Activated naive CD8-positive, alpha-beta T cell (primary cell): Measurements from ENCODE around the gene GBX1.

Experiments
- H3K27ac Mint-ChIP-seq: one replicate; pipeline ENCODE4 v1.8.0; 2021; ENCODE audit warnings: mixed read lengths
- H3K27me3 Mint-ChIP-seq: one replicate; pipeline ENCODE4 v1.8.0; 2021; ENCODE audit warnings: mixed read lengths
- H3K36me3 Mint-ChIP-seq: one replicate; pipeline ENCODE4 v1.8.0; 2021; ENCODE audit warnings: mixed read lengths
- H3K4me1 Mint-ChIP-seq: one replicate; pipeline ENCODE4 v1.8.0; 2021; ENCODE audit warnings: low read depth, mixed read lengths
- H3K4me3 Mint-ChIP-seq: one replicate; pipeline ENCODE4 v1.8.0; 2021; ENCODE audit warnings: mild to moderate bottlenecking, mixed read lengths
- H3K9me3 Mint-ChIP-seq: one replicate; pipeline ENCODE4 v1.8.0; 2021; ENCODE audit warnings: low read depth, mixed read lengths

Gene GBX1

GRCh38 chr7:151168787-151169162 lies 1.3 kb upstream of the GBX1 start:
- Mint-ChIP-seq H3K9me3 (no peaks in the 10 kb centered on the region), H3K27ac (no peak overlapping the region), H3K27me3 (peaks cover 32% of the 10 kb centered on the region), H3K4me3 (peak overlapping the region; percentile 81), H3K4me1 (peaks cover 14% of the 10 kb centered on the region), H3K36me3 (no peaks in the 10 kb centered on the region)

- Mint-ChIP-seq H3K36me3 (no peaks in the 10 kb centered on the region), H3K9me3 (no peaks in the 10 kb centered on the region), H3K27me3 (peaks cover 28% of the 10 kb centered on the region), H3K4me3 (peak overlapping the region; percentile 81), H3K4me1 (peaks cover 14% of the 10 kb centered on the region), H3K27ac (no peak overlapping the region)
Measured at GRCh38 chr7:151168003-151168786, 701 bp upstream of the GBX1 start.

DNA sequence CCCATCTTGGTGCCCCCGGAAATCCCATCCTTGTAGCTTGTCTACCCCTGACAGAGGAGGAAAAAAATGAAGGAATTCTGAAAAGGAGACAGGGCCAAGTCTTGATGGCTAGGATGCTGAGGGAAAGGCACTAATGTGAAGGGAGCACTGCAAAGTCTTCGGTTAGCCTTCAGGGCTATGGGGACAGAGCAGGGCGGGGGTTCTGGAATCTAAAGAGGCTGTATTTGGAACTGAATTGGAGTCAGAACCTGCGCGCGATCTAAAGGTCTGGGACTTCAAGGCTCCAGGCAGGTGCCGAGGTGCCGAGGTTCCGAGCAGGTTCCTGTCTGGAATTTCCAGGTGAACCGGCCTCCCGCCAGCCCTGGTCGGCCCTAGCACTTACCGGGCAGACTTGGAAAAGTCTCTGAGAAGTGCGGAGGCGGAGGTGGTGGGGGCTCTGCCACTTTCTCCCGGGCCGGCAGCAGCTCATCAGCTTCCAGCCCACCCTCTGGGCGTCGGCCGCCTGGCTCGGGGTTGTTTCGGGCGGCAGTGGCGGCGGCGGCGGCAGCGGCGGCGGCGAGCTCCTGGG lies 781 bp downstream of the GBX1 start:
- peaks cover 7% of the 10 kb centered on the region for H3K4me1 Mint-ChIP-seq
- H3K9me3 Mint-ChIP-seq: no peaks in the 10 kb centered on the region
- peak overlapping the region; percentile 69 for H3K4me3 Mint-ChIP-seq
- no peak overlapping the region for H3K27ac Mint-ChIP-seq
- H3K36me3 Mint-ChIP-seq: no peaks in the 10 kb centered on the region
- H3K27me3 Mint-ChIP-seq: peaks cover 19% of the 10 kb centered on the region

- Mint-ChIP-seq H3K4me1 (peaks cover 2% of the 10 kb centered on the region), H3K9me3 (no peaks in the 10 kb centered on the region), H3K36me3 (no peaks in the 10 kb centered on the region), H3K4me3 (no peak overlapping the region), H3K27ac (no peak overlapping the region), H3K27me3 (peaks cover 5% of the 10 kb centered on the region)
Measured at GRCh38 chr7:151161757-151162156, 5.7 kb downstream of the GBX1 start.

DNA sequence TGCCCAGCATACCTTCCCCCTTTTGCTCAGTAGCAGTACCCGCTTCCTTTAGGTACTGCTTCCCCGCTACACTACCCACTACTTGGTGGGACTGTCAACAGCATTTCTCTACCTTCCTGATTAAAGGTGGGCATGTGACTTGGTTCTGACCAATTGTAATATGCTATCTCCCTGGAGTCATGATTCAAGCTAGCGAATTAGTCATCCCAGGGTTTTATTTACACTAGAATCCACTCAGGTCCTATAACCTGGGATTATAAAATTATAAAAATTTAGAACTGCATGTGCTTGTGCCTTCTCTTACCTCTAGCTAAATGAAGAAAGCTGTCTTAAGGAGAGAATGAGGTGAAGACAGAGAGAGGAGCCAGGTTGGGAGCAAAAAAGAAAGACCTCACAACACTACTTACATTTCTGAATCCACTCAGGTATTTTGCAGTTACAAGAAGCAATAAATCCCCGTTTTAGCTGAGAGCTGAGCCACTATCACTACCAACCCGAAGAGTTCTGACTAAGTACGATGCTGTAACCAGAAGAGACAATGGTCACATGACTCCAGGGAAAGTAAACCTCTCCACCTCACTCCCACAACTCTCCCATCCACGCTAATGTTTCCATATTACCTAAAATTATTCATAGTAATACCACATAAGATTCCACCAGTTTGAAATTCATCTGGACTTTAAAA lies 9.7 kb downstream of the GBX1 start:
- no peaks in the 10 kb centered on the region for H3K9me3 Mint-ChIP-seq
- peaks cover 9% of the 10 kb centered on the region for H3K27me3 Mint-ChIP-seq
- no peaks in the 10 kb centered on the region for H3K36me3 Mint-ChIP-seq
- no peak overlapping the region for H3K27ac Mint-ChIP-seq
- H3K4me3 Mint-ChIP-seq: no peak overlapping the region
- no peaks in the 10 kb centered on the region for H3K4me1 Mint-ChIP-seq

- no peak overlapping the region for H3K4me3 Mint-ChIP-seq
- no peak overlapping the region for H3K27ac Mint-ChIP-seq
- H3K4me1 Mint-ChIP-seq: no peaks in the 10 kb centered on the region
- no peaks in the 10 kb centered on the region for H3K36me3 Mint-ChIP-seq
- no peaks in the 10 kb centered on the region for H3K9me3 Mint-ChIP-seq
- peaks cover 15% of the 10 kb centered on the region for H3K27me3 Mint-ChIP-seq
Measured at GRCh38 chr7:151152643-151153513, 14.6 kb downstream of the GBX1 start.

GRCh38 chr7:151150388-151150787 lies 17.1 kb downstream of the GBX1 start:
- H3K27me3 Mint-ChIP-seq: peaks cover 10% of the 10 kb centered on the region
- no peaks in the 10 kb centered on the region for H3K9me3 Mint-ChIP-seq
- H3K36me3 Mint-ChIP-seq: no peaks in the 10 kb centered on the region
- no peak overlapping the region for H3K27ac Mint-ChIP-seq
- no peaks in the 10 kb centered on the region for H3K4me1 Mint-ChIP-seq
- no peak overlapping the region for H3K4me3 Mint-ChIP-seq

- H3K27me3 Mint-ChIP-seq: peaks cover 6% of the 10 kb centered on the region
- no peak overlapping the region for H3K27ac Mint-ChIP-seq
- no peaks in the 10 kb centered on the region for H3K4me1 Mint-ChIP-seq
- H3K9me3 Mint-ChIP-seq: no peaks in the 10 kb centered on the region
- H3K36me3 Mint-ChIP-seq: no peaks in the 10 kb centered on the region
- H3K4me3 Mint-ChIP-seq: no peak overlapping the region
Measured at GRCh38 chr7:151148319-151149259, 18.9 kb downstream of the GBX1 start.

GRCh38 chr7:151146761-151147160 lies 20.7 kb downstream of the GBX1 start:
- Mint-ChIP-seq H3K9me3 (no peaks in the 10 kb centered on the region), H3K27ac (no peak overlapping the region), H3K4me3 (no peak overlapping the region), H3K27me3 (peaks cover 6% of the 10 kb centered on the region), H3K36me3 (no peaks in the 10 kb centered on the region), H3K4me1 (no peaks in the 10 kb centered on the region)

- Mint-ChIP-seq H3K4me1 (no peaks in the 10 kb centered on the region), H3K27ac (no peak overlapping the region), H3K9me3 (no peaks in the 10 kb centered on the region), H3K36me3 (no peaks in the 10 kb centered on the region), H3K27me3 (no peaks in the 10 kb centered on the region), H3K4me3 (no peak overlapping the region)
Measured at GRCh38 chr7:151144387-151144786, 23.1 kb downstream of the GBX1 start.

DNA sequence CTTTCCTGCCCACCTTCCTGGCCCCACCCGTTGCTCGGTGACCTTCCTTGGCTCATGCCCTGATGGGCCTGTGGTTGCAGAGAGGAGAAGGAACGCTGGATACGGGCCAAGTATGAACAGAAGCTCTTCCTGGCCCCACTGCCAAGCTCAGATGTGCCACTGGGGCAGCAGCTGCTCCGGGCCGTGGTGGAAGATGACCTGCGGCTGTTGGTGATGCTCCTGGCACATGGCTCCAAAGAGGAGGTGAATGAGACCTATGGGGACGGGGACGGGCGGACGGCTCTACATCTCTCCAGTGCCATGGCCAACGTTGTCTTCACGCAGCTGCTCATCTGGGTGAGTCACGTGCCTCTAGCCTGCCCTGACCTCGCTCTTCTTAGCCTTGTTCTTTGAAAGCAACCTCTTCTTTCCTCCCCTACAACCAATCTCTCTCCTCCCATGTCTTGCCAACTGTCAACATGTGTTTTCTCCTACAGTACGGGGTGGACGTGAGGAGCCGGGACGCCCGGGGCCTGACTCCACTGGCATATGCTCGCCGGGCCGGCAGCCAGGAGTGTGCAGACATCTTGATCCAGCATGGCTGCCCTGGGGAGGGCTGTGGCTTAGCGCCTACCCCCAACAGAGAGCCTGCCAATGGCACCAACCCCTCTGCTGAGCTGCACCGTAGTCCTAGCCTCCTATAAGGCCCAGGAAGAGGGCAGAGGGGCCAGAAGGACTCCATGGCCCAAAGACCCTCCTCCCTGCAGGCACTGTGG lies 24.1 kb downstream of the GBX1 start:
- Mint-ChIP-seq H3K27ac (no peak overlapping the region), H3K4me1 (no peaks in the 10 kb centered on the region), H3K9me3 (no peaks in the 10 kb centered on the region), H3K4me3 (no peak overlapping the region), H3K36me3 (no peaks in the 10 kb centered on the region), H3K27me3 (no peaks in the 10 kb centered on the region)

- H3K27me3 Mint-ChIP-seq: no peaks in the 10 kb centered on the region
- H3K9me3 Mint-ChIP-seq: no peaks in the 10 kb centered on the region
- no peak overlapping the region for H3K27ac Mint-ChIP-seq
- no peaks in the 10 kb centered on the region for H3K4me1 Mint-ChIP-seq
- H3K36me3 Mint-ChIP-seq: no peaks in the 10 kb centered on the region
- H3K4me3 Mint-ChIP-seq: no peak overlapping the region
Measured at GRCh38 chr7:151142686-151143040, 24.8 kb downstream of the GBX1 start.

DNA sequence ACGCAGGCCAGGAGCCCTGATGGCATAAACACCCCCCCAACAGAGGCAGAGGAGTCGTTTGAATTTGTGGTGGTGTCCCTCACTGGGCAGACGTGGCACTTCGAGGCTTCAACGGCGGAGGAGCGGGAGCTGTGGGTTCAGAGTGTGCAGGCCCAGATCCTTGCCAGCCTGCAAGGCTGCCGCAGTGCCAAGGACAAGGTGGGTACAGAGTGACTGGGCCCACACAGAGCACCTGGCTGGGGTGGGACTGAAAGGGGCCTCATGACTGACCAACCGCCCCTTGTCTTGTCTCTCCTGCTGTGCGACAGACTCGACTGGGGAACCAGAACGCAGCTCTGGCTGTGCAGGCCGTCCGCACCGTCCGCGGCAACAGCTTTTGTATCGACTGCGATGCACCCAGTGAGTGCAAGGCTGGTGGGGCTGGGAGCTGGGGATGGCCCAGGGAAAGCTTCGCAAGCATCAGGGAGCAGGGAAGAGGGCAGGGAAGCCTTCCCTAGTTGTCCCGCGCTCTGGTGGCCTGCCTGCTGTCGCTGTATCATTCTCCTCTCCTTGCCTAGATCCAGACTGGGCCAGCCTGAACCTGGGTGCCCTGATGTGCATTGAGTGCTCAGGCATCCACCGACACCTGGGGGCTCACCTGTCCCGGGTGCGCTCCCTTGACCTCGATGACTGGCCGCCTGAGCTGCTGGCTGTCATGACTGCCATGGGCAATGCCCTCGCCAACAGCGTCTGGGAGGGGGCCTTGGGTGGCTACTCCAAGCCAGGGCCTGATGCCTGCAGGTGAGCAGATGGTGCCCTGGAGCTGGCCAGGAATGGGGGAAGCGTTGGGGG lies 25.4 kb downstream of the GBX1 start:
- Mint-ChIP-seq H3K9me3 (no peaks in the 10 kb centered on the region), H3K27me3 (no peaks in the 10 kb centered on the region), H3K4me3 (no peak overlapping the region), H3K36me3 (no peaks in the 10 kb centered on the region), H3K4me1 (no peaks in the 10 kb centered on the region), H3K27ac (no peak overlapping the region)
